Upper lobe of left lung (tissue), 4 donors: ENCODE results near the gene KCNAB2.

ENCODE experiments used
- EP300 ChIP-seq, 4 donors: sonication (generic); formaldehyde crosslinking; IDR thresholded peaks; one replicate each; pipeline ENCODE4 v1.5.1; 2017; ENCODE audit warnings: antibody characterized with exemption in 4 of 4, control low read depth in 2 of 4
- POLR2A ChIP-seq, 4 donors: fragments of 450-650 bp; IDR thresholded peaks; one replicate each; pipeline ENCODE4 v1.5.1; 2016 to 2017; ENCODE audit warnings: antibody characterized with exemption in 4 of 4, mild to moderate bottlenecking in 2 of 4
- TF ChIP-seq, protein P1 (sequence below), 6 experiments: fragments of 450-650 bp in 4 of 6; fragments of 200-600 bp in 2 of 6; sonication (generic) in 2 of 6; IDR thresholded peaks; one replicate each; pipeline ENCODE4 v1.5.1; 2016 to 2019; ENCODE audit warnings: antibody characterized with exemption in 6 of 6

DNA sequence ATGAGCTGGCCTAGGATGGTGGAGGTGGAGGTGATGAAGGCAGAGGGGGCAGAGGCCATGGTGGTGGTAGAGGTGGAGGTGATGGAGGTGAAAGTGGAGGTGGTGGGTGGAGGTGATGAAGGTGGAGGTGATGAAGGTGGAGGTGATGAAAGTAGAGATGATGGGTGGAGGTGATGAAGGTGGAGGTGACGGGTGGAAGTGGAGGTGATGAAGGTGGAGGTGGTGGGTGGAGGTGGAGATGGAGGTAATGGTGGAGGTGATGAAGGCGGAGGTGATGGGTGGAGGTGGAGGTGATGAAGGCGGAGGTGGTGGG lies 33.8 kb upstream of the KCNAB2 start:
- TF ChIP-seq EP300 (IDR thresholded peaks at IDR 0.05) (no peak), POLR2A (IDR thresholded peaks at IDR 0.05) (no peak)
- TF ChIP-seq, protein P1, sequence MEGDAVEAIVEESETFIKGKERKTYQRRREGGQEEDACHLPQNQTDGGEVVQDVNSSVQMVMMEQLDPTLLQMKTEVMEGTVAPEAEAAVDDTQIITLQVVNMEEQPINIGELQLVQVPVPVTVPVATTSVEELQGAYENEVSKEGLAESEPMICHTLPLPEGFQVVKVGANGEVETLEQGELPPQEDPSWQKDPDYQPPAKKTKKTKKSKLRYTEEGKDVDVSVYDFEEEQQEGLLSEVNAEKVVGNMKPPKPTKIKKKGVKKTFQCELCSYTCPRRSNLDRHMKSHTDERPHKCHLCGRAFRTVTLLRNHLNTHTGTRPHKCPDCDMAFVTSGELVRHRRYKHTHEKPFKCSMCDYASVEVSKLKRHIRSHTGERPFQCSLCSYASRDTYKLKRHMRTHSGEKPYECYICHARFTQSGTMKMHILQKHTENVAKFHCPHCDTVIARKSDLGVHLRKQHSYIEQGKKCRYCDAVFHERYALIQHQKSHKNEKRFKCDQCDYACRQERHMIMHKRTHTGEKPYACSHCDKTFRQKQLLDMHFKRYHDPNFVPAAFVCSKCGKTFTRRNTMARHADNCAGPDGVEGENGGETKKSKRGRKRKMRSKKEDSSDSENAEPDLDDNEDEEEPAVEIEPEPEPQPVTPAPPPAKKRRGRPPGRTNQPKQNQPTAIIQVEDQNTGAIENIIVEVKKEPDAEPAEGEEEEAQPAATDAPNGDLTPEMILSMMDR (IDR thresholded peaks at IDR 0.05): no peak
